Brain microvascular endothelial cell (primary cell): ENCODE measurements around the gene PIK3C3.

Experiments
- DNase-seq: peaks from one replicate; pipeline ENCODE4 v3.0.0-alpha.2; 2020
- H3K27ac ChIP-seq: fragments of 250-450 bp; sonication (Bioruptor Pico); 2 replicates; pipeline ENCODE4 v1.5.1; 2020; ENCODE audit warnings: mild to moderate bottlenecking, moderate library complexity
- H3K27me3 ChIP-seq: fragments of 250-450 bp; sonication (Bioruptor Pico); replicated peaks from 2 replicates; pipeline ENCODE4 v1.5.1; 2020; ENCODE audit warnings: mild to moderate bottlenecking
- H3K36me3 ChIP-seq: fragments of 250-450 bp; sonication (Bioruptor Pico); replicated peaks from 2 replicates; pipeline ENCODE4 v1.5.1; 2020; ENCODE audit warnings: mild to moderate bottlenecking
- H3K4me3 ChIP-seq: 2 replicates; pipeline ENCODE4 v1.5.1; 2011; ENCODE audit warnings: low read depth, mild to moderate bottlenecking, control low read depth, low read length, moderate library complexity
- in situ Hi-C: cut with HindIII; loops from 2 replicates; pipeline ENCODE4 v1.10.0; 2017; ENCODE audit warnings: low sequenced_read_pairs, low pct_ligation_motif_present
- TF ChIP-seq, protein P1 (sequence below): IDR thresholded peaks from 2 replicates; pipeline ENCODE4 v1.5.1; 2011; ENCODE audit warnings: low read depth, mild to moderate bottlenecking, moderate library complexity, low read length, control low read depth, inconsistent platforms; ENCODE audit errors: missing control alignments

Gene PIK3C3

DNA sequence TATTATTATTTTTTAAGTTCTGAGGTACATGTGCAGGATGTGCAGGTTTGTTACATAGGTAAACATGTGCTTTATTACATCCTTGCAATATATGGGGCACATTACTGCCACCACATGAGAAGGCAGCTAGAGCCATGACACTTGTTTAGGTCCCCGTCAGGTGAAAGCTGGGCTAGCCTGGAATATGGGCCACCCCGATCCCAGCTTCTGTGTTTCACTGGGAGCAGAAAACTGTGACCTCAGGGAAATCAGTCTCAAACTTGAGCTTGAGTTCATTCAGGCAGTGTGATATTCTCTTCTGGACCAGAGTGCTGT, 176.9 kb downstream of the PIK3C3 start:
- no peak for DNase-seq
- H3K36me3 ChIP-seq = no peaks in the 10 kb centered on the region
- H3K27me3 ChIP-seq = no peaks in the 10 kb centered on the region
- no peak overlapping the region for H3K4me3 ChIP-seq
- no peak overlapping the region for H3K27ac ChIP-seq
- in situ Hi-C loops = no loop called here
- TF ChIP-seq, protein P1, sequence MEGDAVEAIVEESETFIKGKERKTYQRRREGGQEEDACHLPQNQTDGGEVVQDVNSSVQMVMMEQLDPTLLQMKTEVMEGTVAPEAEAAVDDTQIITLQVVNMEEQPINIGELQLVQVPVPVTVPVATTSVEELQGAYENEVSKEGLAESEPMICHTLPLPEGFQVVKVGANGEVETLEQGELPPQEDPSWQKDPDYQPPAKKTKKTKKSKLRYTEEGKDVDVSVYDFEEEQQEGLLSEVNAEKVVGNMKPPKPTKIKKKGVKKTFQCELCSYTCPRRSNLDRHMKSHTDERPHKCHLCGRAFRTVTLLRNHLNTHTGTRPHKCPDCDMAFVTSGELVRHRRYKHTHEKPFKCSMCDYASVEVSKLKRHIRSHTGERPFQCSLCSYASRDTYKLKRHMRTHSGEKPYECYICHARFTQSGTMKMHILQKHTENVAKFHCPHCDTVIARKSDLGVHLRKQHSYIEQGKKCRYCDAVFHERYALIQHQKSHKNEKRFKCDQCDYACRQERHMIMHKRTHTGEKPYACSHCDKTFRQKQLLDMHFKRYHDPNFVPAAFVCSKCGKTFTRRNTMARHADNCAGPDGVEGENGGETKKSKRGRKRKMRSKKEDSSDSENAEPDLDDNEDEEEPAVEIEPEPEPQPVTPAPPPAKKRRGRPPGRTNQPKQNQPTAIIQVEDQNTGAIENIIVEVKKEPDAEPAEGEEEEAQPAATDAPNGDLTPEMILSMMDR = no peak
